ENCODE measurements around the gene ATP8A2. TPM values are rescaled to one million over a fixed set of nuclear protein-coding genes. Genes with fewer than 3 reads are reported as not detected.

ATP8A2 gene
- total and polyA plus RNA-seq, 9 donors = 0.23 to 0.95 (median 0.35) TPM

DNA sequence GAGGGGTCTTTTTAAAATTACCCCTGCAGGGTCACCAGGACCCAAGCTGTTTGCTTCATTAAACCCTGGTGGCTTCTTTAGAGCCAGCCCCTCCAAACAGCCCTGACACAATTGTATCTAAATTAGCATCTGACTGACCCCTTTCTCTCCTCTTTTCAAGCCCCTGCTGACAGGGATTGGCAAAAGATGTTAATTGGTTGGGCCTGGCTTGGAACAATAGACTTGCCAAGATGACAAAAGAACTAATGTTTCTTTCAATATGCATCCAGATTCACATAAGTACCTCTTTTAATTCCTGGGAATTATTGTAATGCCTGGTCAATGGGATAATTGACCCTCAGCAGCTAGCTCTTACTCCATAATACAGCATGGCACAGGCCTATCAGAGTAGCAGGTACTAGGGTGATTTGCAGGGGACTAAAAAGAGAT is 539.2 kb downstream of the ATP8A2 start:
- Histone ChIP-seq H3K4me3 (no peak overlapping the region), H3K9me3 (no peaks in the 10 kb centered on the region), H3K27ac (no peak overlapping the region), H3K27me3 (no peaks in the 10 kb centered on the region), H3K36me3 (no peaks in the 10 kb centered on the region), H3K4me1 (ENCODE audit: insufficient read depth) (no peaks in the 10 kb centered on the region)
- intact Hi-C loops (cut with DNase I) = no loop called here
- no peak for DNase-seq
- TF ChIP-seq EP300 (IDR thresholded peaks at IDR 0.05) (no peak), POLR2A (IDR thresholded peaks at IDR 0.05) (no peak)
- TF ChIP-seq, protein P1, sequence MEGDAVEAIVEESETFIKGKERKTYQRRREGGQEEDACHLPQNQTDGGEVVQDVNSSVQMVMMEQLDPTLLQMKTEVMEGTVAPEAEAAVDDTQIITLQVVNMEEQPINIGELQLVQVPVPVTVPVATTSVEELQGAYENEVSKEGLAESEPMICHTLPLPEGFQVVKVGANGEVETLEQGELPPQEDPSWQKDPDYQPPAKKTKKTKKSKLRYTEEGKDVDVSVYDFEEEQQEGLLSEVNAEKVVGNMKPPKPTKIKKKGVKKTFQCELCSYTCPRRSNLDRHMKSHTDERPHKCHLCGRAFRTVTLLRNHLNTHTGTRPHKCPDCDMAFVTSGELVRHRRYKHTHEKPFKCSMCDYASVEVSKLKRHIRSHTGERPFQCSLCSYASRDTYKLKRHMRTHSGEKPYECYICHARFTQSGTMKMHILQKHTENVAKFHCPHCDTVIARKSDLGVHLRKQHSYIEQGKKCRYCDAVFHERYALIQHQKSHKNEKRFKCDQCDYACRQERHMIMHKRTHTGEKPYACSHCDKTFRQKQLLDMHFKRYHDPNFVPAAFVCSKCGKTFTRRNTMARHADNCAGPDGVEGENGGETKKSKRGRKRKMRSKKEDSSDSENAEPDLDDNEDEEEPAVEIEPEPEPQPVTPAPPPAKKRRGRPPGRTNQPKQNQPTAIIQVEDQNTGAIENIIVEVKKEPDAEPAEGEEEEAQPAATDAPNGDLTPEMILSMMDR (IDR thresholded peaks at IDR 0.05) = no peak

- H3K27me3 ChIP-seq = no peaks in the 10 kb centered on the region
- H3K4me3 ChIP-seq = no peak overlapping the region
- TF ChIP-seq, protein P1 (IDR thresholded peaks at IDR 0.05) = no peak
- TF ChIP-seq POLR2A (IDR thresholded peaks at IDR 0.05) (no peak), EP300 (IDR thresholded peaks at IDR 0.05) (no peak)
- WGBS, 3 donors = 78 to 82% (median 78%) methylated on average over 4 of the region's 4 CpGs
- H3K9me3 ChIP-seq = no peaks in the 10 kb centered on the region
- H3K4me1 ChIP-seq (ENCODE audit: insufficient read depth) = no peaks in the 10 kb centered on the region
- H3K27ac ChIP-seq = no peak overlapping the region
- intact Hi-C loops (cut with DNase I) = no loop called here
- no peak for DNase-seq
- no peaks in the 10 kb centered on the region for H3K36me3 ChIP-seq
These were observed 541.2 kb downstream of the ATP8A2 start for GRCh38 chr13:25912961-25913360.

DNA sequence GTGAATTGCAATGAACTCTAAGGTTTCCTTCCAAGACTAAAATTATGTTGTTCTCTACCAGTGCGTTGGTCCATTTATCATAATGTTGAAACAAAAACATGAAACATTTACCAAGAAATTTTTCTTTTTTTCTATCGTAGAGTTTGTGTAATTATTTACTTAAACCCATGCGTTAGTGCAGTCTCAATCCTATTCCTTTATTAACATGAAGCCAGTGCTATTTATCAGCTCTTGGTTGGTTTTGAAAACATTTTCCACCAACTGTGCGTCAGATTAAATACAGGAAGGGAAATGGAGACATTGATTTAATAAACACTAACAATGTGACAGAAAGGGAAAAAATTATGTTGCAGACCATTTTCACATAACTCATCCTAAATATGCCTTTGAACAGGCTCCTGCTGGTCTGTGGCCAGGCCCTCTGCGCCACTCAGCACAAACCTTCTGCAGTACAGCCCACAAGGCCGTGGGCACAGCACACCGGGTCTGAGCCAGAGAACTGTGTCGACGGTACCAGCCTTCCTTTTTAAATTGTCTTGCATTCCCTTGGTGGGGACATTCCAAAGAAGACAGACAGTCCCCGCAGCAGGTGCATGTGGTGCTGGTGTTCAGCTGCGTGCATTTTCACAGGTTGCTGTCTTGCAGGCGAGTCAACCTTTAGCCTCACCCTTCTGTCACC is 544.2 kb downstream of the ATP8A2 start:
- no peak overlapping the region for H3K4me3 ChIP-seq
- no peaks in the 10 kb centered on the region for H3K27me3 ChIP-seq
- no peaks in the 10 kb centered on the region for H3K9me3 ChIP-seq
- no peak overlapping the region for H3K27ac ChIP-seq
- no peak for DNase-seq
- H3K36me3 ChIP-seq = no peaks in the 10 kb centered on the region
- H3K4me1 ChIP-seq (ENCODE audit: insufficient read depth) = no peaks in the 10 kb centered on the region
- intact Hi-C loops (cut with DNase I) = no loop called here
- 49 to 66% (median 58%) methylated on average over 12 of the region's 12 CpGs for WGBS, 3 donors
- TF ChIP-seq POLR2A (IDR thresholded peaks at IDR 0.05) = no peak
- TF ChIP-seq, protein P1 (IDR thresholded peaks at IDR 0.05) = no peak
- no peak for TF ChIP-seq EP300 (IDR thresholded peaks at IDR 0.05)

GRCh38 chr13:25920277-25920676 is 548.5 kb downstream of the ATP8A2 start:
- H3K9me3 ChIP-seq = no peaks in the 10 kb centered on the region
- H3K27me3 ChIP-seq = no peaks in the 10 kb centered on the region
- H3K4me1 ChIP-seq (ENCODE audit: insufficient read depth) = no peaks in the 10 kb centered on the region
- intact Hi-C loops (cut with DNase I) = no loop called here
- H3K36me3 ChIP-seq = no peaks in the 10 kb centered on the region
- 80 to 91% (median 83%) methylated on average over 4 of the region's 4 CpGs for whole genome bisulfite sequencing, 3 donors
- TF ChIP-seq POLR2A (IDR thresholded peaks at IDR 0.05) (no peak), EP300 (IDR thresholded peaks at IDR 0.05) (no peak)
- TF ChIP-seq, protein P1 (IDR thresholded peaks at IDR 0.05) = no peak
- no peak for DNase-seq
- no peak overlapping the region for H3K27ac ChIP-seq
- H3K4me3 ChIP-seq = no peak overlapping the region
